ENCODE data around the gene DLG2. TPM values are rescaled to one million over a fixed set of nuclear protein-coding genes. Genes with fewer than 3 reads are reported as not detected.

Gene DLG2
- total RNA-seq, 1 donor from 2014 or later, result 0.18 TPM

- DNase-seq (ENCODE audit: extremely low read depth, low read depth, low spot score), result no peak
These were observed 702.9 kb downstream of the DLG2 start for GRCh38 chr11:84924154-84924692.

GRCh38 chr11:84923489-84923888, 703.7 kb downstream of the DLG2 start:
- DNase-seq (ENCODE audit: extremely low read depth, low read depth, low spot score), result no peak

DNA sequence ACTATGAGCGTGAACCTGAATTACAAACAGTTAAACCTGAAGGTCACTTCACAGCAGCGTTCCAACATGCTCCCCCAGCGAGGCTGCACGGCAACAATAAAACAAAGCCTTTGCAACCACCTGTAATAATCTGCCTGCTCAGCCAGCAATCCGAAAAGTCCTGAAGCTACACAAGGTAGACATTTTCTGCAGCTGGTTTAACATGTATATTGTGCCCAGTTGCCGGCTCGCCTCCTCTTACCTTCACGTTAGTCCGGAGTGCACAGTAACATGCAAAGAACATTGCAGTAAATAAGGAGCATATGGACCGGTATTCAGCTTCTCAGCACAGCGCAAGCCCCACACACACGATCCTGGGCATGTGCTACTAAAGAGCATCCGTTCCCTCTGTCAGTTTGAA, 704.3 kb downstream of the DLG2 start:
- no peak for DNase-seq (ENCODE audit: extremely low read depth, low read depth, low spot score)

- DNase-seq (ENCODE audit: extremely low read depth, low read depth, low spot score), result no peak
These were observed 704.8 kb downstream of the DLG2 start for GRCh38 chr11:84922212-84922805.

DNA sequence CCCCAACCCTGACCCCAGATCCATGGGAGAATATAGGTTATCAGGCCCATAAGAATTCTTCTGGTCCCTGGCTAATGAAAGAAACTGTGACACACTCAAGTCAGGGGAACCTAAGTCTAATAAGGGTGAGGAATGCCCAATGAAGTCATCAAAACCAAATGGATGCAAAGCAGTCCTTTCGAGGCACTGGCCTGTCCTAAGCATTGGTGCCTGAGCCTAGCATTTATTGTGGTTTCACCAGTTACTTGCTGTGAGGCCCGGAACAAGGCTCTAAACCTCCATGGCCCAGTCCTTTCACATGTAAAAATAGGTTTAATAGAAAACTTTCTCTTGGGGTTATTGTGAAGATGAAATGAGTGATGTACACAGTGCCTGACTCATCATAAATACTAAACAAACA, 712.6 kb downstream of the DLG2 start:
- DNase-seq (ENCODE audit: extremely low read depth, low read depth, low spot score), result no peak

- DNase-seq (ENCODE audit: extremely low read depth, low read depth, low spot score), result no peak
These were observed 717.4 kb downstream of the DLG2 start for GRCh38 chr11:84909740-84910139.

DNA sequence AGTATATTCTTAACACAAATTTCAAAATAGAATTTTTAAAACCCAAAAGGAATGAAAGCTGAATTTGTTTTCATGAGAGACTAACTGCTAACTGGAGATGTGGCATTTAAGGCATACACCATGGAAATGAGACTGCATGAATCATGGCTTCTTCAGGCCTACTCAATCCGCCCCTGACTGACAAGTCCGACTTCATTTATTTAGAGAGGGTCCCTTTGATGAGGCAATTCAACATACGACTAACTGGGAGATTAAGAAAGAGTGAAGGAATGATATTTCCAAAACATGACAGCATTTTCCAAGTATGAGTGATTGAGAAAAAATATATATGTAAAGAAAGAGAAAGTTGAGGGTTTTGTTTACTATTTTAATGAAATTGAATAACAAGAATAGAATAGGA, 720.1 kb downstream of the DLG2 start:
- no peak for DNase-seq (ENCODE audit: extremely low read depth, low read depth, low spot score)

- DNase-seq (ENCODE audit: extremely low read depth, low read depth, low spot score), result no peak
These were observed 721.7 kb downstream of the DLG2 start for GRCh38 chr11:84905411-84905810.

GRCh38 chr11:84902445-84902844, 724.7 kb downstream of the DLG2 start:
- no peak for DNase-seq (ENCODE audit: extremely low read depth, low read depth, low spot score)

- DNase-seq (ENCODE audit: extremely low read depth, low read depth, low spot score), result no peak
These were observed 725.2 kb downstream of the DLG2 start for GRCh38 chr11:84901991-84902390.

GRCh38 chr11:84899740-84900139, 727.4 kb downstream of the DLG2 start:
- no peak for DNase-seq (ENCODE audit: extremely low read depth, low read depth, low spot score)

- DNase-seq (ENCODE audit: extremely low read depth, low read depth, low spot score), result no peak
These were observed 728.0 kb downstream of the DLG2 start for GRCh38 chr11:84899134-84899533.

DNA sequence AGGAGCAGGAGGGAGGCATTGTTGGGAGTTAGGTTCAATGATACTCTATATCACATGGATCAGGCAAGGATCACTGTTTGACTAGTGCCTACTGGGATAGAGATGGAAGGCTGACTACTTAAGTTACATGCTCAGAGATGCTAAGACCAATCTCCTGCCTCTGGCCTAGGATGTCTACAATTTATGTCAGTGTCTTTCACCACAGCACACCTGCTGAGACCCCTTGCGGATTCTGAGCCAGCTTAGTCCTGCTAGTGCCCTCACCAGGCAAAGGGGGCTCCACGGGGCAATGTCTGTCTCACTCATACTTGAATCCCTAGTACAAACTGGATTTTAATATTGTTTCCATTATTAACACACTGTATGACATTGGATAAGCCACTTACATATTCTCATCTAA, 732.5 kb downstream of the DLG2 start:
- DNase-seq (ENCODE audit: extremely low read depth, low read depth, low spot score), result no peak

DNA sequence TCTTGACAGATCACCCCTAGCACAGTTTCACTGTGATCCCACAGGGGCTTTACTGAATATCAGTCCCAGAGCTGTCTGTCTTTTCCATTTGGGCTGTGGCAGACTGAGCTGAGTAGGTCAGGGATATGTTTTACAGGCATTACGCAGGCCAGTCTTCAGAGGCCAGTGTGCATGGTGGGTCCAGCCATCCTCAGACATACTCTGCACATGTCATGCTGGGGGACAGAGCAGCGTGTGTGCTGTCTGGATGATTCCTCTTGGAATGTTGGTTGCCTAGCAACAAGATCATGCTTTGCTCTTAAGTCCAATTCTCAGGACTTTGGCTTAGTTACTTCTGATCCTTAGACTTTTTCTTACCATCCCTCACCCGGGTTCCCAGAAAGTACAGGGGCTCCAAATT, 736.5 kb downstream of the DLG2 start:
- DNase-seq (ENCODE audit: extremely low read depth, low read depth, low spot score), result no peak

DNA sequence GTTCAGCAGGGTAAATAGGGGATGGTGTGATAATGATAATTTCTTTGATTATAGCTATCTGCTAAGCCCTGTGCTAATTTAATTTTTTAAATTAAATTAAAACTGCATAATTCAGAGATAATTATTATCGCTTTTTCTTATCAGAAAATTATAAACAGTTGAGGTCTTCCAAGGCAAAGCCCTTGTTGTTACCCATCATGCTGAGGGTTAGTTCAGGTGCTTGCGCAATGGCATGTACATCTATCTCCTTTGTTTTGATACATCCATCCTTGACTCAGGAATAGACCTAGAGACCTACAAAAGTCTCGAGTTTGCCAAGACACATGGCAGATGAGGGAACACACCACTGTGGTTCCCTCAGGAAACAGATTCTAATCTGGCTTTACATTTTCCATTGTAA, 737.6 kb downstream of the DLG2 start:
- DNase-seq (ENCODE audit: extremely low read depth, low read depth, low spot score), result no peak

DNA sequence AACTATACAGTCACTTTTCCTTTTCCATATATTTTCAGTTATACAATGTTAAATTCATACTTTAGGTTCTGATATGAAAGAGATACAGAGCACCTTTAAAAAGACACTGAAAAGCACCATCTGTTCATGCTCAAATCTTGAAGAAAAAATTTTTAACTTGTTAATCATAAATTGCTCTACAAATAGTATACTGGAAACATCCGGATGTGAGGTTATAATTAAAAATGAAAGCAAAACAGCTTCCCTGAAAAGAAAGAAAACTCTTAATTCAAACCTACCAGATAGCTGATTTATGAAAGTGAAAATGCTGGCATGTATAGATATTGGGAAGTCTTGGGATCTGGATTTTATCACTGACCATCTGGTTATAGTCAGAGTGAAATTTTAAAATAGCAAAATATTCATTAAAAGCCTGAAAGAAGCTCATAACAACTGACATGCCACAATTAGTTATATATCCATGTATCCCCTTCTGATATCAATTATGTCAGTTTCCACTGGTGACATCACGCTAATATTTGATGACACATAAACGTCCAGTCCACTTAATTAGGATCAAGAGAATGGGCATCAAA, 740.0 kb downstream of the DLG2 start:
- no peak for DNase-seq (ENCODE audit: extremely low read depth, low read depth, low spot score)

GRCh38 chr11:84886344-84886743, 740.8 kb downstream of the DLG2 start:
- no peak for DNase-seq (ENCODE audit: extremely low read depth, low read depth, low spot score)

DNA sequence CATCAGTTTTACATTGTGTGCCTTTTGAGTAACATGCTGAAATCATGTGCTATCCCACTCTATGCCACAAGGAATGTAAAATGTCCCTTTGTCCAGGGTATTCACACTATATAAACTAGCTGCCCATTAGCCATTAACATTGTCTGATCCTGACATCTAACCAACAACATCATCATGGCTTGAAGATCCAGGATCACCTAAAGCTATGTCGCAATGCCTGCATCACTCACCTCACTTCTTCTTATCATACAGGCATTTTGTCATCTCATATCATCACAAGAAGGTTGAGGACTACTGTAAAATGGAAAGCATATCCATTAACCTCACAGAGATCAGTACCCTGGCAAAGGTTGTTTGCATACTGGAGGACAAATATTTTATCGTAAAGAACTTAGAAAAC, 742.3 kb downstream of the DLG2 start:
- DNase-seq (ENCODE audit: extremely low read depth, low read depth, low spot score), result no peak

DNA sequence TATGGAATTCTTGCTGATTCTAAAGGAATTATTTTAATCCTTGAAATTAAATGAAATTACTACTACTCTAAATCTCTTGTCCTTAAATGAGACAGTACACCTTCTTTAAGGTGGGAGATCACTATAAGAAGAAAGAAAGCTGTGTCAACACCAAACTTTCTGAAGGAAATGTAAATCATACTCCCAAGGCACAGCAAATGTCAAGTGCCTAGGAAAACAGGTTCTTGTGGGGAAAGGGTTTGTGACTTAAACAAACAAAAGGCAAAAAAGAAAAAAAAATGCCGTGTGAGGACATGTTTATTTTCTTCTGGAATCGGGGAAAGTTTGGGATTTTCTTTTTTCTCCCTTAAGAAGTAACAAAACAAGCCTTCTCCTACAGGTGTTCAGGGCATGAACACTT, 745.1 kb downstream of the DLG2 start:
- DNase-seq (ENCODE audit: extremely low read depth, low read depth, low spot score), result no peak

DNA sequence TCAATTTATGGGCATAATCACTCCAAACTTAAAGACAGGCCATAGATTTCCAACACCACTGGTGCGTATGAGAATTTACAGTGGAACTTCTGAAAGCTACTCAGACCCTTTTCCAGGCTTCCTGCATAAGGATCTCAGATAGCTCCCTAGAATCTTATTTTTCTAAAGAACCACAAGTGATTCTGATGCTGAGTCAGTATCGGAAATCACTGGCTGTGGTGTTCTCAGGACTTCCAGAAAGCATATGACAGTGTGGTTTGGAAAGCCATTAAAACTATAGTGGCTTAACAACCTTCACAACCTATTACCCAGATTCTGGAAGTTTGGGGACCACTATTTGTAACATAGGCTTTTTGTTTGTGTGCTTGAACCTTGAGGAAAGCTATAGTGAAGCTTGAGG, 756.0 kb downstream of the DLG2 start:
- no peak for DNase-seq (ENCODE audit: extremely low read depth, low read depth, low spot score)

DNA sequence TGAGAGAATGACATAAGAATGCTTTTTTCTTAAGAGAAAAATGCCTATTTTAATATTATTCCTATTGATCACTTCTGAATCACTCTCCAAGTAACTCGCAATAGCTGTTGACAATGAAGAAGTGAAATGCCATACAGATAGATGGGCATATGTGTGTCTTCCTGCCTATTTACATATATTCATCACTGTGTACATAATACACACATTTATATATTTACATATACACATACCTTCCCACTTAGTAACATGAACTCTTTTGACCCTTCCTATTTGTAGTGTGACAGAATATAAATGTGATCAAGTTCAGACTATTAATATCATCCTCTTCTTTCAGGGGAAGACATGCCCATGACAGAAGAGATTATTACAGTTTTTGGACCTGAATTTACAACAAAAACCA, 756.7 kb downstream of the DLG2 start:
- no peak for DNase-seq (ENCODE audit: extremely low read depth, low read depth, low spot score)

GRCh38 chr11:84866922-84867321, 760.2 kb downstream of the DLG2 start:
- DNase-seq (ENCODE audit: extremely low read depth, low read depth, low spot score), result no peak

Measured in glomerular endothelial cell (primary cell).